ENCODE results near the gene RASSF1. TPM values are rescaled to one million over a fixed set of nuclear protein-coding genes. Genes with fewer than 3 reads are reported as not detected.

RASSF1 gene
- total RNA-seq, 1 experiment from 2014 or later, result 29.6 TPM

DNA sequence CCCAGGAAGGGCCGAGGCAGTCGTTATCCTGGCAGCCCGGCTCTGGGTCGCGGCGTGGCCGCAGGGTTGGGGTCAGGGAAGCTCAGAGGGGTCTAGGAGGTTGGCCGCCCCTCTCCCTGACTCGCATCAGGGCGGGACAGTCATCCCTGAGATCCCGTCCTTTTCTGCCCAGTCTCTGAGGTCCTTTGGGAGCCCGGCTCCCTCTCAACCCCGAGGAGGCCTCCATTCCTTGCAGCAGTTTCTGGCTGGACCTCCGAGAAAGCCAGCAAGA, 18.6 kb downstream of the RASSF1 start:
- BruUV-seq (replicated peaks), result no TSS peak
- Histone ChIP-seq H3K79me2 (ENCODE audit: insufficient read depth, low read length) (peaks cover 53% of the 10 kb centered on the region), H3K27ac (ENCODE audit: low read depth, low read length) (peak overlapping the region; percentile 93), H3K27me3 (ENCODE audit: insufficient read depth, low read length) (no peaks in the 10 kb centered on the region), H3K4me1 (ENCODE audit: control insufficient read depth in 1 of 2, insufficient read depth in 2 of 2, low read length in 2 of 2) (peaks cover 51 to 76% of the 10 kb centered on the region in 2 experiments), H4K20me1 (ENCODE audit: insufficient read depth) (no peaks in the 10 kb centered on the region), H3K4me3 (replicated peaks in 1 of 2; ENCODE audit: low read depth in 1 of 2, low read length in 2 of 2) (peak overlapping the region; percentile 64 to 92), H2AFZ (ENCODE audit: low read depth, low read length, poor library complexity, severe bottlenecking) (no peak overlapping the region), H3K9me2 (ENCODE audit: insufficient read depth) (no peaks in the 10 kb centered on the region), H3K9me3 (ENCODE audit: control insufficient read depth in 1 of 2, insufficient read depth in 1 of 2, low read depth in 1 of 2, low read length in 2 of 2) (no peaks in the 10 kb centered on the region), H3K9ac (ENCODE audit: low read length) (peak overlapping the region; percentile 88), H3K4me2 (ENCODE audit: low read length) (peak overlapping the region; percentile 92), H3K36me3 (ENCODE audit: control insufficient read depth in 1 of 2, insufficient read depth in 2 of 2, low read length in 2 of 2) (peaks cover 9 to 29% of the 10 kb centered on the region in 2 experiments; a peak in 2 of 4 replicates)
- TF ChIP-seq SRF (IDR thresholded peaks at IDR 0.05; ENCODE audit: low read depth) (no peak), JUND (IDR thresholded peaks at IDR 0.05) (no peak), CBX3 (IDR thresholded peaks at IDR 0.05; ENCODE audit: low read depth) (no peak)
- TF ChIP-seq, protein P1, sequence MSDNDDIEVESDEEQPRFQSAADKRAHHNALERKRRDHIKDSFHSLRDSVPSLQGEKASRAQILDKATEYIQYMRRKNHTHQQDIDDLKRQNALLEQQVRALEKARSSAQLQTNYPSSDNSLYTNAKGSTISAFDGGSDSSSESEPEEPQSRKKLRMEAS (IDR thresholded peaks at IDR 0.05), result no peak
- TF ChIP-seq, protein P2, sequence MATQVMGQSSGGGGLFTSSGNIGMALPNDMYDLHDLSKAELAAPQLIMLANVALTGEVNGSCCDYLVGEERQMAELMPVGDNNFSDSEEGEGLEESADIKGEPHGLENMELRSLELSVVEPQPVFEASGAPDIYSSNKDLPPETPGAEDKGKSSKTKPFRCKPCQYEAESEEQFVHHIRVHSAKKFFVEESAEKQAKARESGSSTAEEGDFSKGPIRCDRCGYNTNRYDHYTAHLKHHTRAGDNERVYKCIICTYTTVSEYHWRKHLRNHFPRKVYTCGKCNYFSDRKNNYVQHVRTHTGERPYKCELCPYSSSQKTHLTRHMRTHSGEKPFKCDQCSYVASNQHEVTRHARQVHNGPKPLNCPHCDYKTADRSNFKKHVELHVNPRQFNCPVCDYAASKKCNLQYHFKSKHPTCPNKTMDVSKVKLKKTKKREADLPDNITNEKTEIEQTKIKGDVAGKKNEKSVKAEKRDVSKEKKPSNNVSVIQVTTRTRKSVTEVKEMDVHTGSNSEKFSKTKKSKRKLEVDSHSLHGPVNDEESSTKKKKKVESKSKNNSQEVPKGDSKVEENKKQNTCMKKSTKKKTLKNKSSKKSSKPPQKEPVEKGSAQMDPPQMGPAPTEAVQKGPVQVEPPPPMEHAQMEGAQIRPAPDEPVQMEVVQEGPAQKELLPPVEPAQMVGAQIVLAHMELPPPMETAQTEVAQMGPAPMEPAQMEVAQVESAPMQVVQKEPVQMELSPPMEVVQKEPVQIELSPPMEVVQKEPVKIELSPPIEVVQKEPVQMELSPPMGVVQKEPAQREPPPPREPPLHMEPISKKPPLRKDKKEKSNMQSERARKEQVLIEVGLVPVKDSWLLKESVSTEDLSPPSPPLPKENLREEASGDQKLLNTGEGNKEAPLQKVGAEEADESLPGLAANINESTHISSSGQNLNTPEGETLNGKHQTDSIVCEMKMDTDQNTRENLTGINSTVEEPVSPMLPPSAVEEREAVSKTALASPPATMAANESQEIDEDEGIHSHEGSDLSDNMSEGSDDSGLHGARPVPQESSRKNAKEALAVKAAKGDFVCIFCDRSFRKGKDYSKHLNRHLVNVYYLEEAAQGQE (IDR thresholded peaks at IDR 0.05; ENCODE audit: low read depth), result no peak
- intact Hi-C loops (cut with micrococcal nuclease), result no loop called here
- RAD21 ChIA-PET (ENCODE audit: low non-redundant PET in 1 of 2, low total read pairs in 2 of 2, uncharacterized antibody in 2 of 2, unreplicated experiment in 2 of 2), result no interaction called here
- DNase-seq (ENCODE audit: low read depth, low spot score) (no peak), ATAC-seq (no peak)
- CTCF ChIA-PET, result interaction anchor here (1.0 to 1.4 kb wide), 5 partner anchors 16 to 62 kb away, joined by 3 to 11 read pairs (median 8); partner anchors contain the start of genes HYAL1, HYAL3, IFRD2 and NAA80
- POLR2A ChIA-PET, result interaction anchor here (1.1 kb wide), 1 partner anchor 22 kb away, joined by 3 read pairs; the partner anchor contains the start of genes HYAL3 and NAA80
